Measurements from ENCODE around the gene NUP133.

GRCh38 chr1:229547542-229547941 lies 39.4 kb upstream of the NUP133 start:
- TF ChIP-seq ASH2L (IDR thresholded peaks at IDR 0.05; ENCODE audit: borderline replicate concordance, low read depth) (no peak), CTCF (IDR thresholded peaks at IDR 0.05 in 2 of 3, conservative IDR thresholded peaks at IDR 0.05 in 1 of 3; ENCODE audit: control insufficient read depth in 2 of 3, extremely low read depth in 1 of 3, insufficient read depth in 1 of 3, low read depth in 3 of 3, low read length in 3 of 3) (no peak), SUZ12 (IDR thresholded peaks at IDR 0.05; ENCODE audit: unreplicated experiment) (no peak), EP300 (IDR thresholded peaks at IDR 0.05; ENCODE audit: borderline replicate concordance in 1 of 2, control insufficient read depth in 1 of 2, low read depth in 2 of 2, low read length in 2 of 2) (no peak), KDM1A (IDR thresholded peaks at IDR 0.05; ENCODE audit: borderline replicate concordance) (no peak), CHD1 (IDR thresholded peaks at IDR 0.05; ENCODE audit: low read depth, low read length) (no peak)
